Caco-2 (cell line): ENCODE results near the gene LRRC41. TPM values are rescaled to one million over a fixed set of nuclear protein-coding genes. Genes with fewer than 3 reads are reported as not detected.

Experiments
- BruUV-seq: library from RNA; stranded (reverse); fragments of 400-500 nt; replicated peaks from 2 replicates; lab custom pipeline; 2021; lab: Mats Ljungman, UMichigan
- CTCF ChIA-PET: fragments of 300-600 bp; sonication (Branson Sonifier 250); formaldehyde crosslinking; loops from one replicate; lab custom pipeline; 2022; ENCODE audit warnings: antibody characterized with exemption; lab: Charles Lee
- POLR2A ChIA-PET: fragments of 300-600 bp; sonication (Branson Sonifier 250); formaldehyde crosslinking; loops from one replicate; lab custom pipeline; 2022; ENCODE audit warnings: antibody characterized with exemption; lab: Charles Lee
- DNase-seq, 2 experiments: peaks; one replicate each; pipeline versions ENCODE4 v3.0.0 to v3.0.0-alpha.2; 2020 to 2022
- H3K27me3 ChIP-seq: replicated peaks from 2 replicates; pipeline ENCODE4 v1.6.0; 2011; ENCODE audit warnings: low read length; ENCODE audit not compliant: control insufficient read depth, insufficient read depth
- H3K36me3 ChIP-seq: 2 replicates; pipeline ENCODE4 v1.5.1; 2011; ENCODE audit warnings: low read length; ENCODE audit not compliant: control insufficient read depth, insufficient read depth
- H3K4me1 ChIP-seq: fragments of 250-450 bp; sonication (Bioruptor Pico); 2 replicates; pipeline ENCODE4 v1.5.1; 2020; ENCODE audit warnings: mild to moderate bottlenecking
- H3K4me3 ChIP-seq: 2 replicates; pipeline ENCODE4 v1.5.1; 2011; ENCODE audit warnings: low read depth, mild to moderate bottlenecking, control low read depth, low read length
- H3K9me3 ChIP-seq: fragments of 250-450 bp; sonication (Bioruptor Pico); 2 replicates; pipeline ENCODE4 v1.5.1; 2020; ENCODE audit warnings: mild to moderate bottlenecking, moderate library complexity
- H3K27ac Mint-ChIP-seq: one replicate; pipeline ENCODE4 v1.8.0; 2022; ENCODE audit warnings: mixed read lengths; ENCODE audit not compliant: unreplicated experiment
- H3K27me3 Mint-ChIP-seq: one replicate; pipeline ENCODE4 v1.8.0; 2022; ENCODE audit warnings: mixed read lengths; ENCODE audit not compliant: insufficient read depth, unreplicated experiment
- H3K36me3 Mint-ChIP-seq: one replicate; pipeline ENCODE4 v1.8.0; 2022; ENCODE audit warnings: mild to moderate bottlenecking, mixed read lengths; ENCODE audit not compliant: insufficient read depth, unreplicated experiment
- H3K4me1 Mint-ChIP-seq: one replicate; pipeline ENCODE4 v1.8.0; 2022; ENCODE audit warnings: low read depth, mixed read lengths; ENCODE audit not compliant: unreplicated experiment
- H3K4me3 Mint-ChIP-seq: one replicate; pipeline ENCODE4 v1.8.0; 2022; ENCODE audit warnings: mild to moderate bottlenecking, moderate library complexity, mixed read lengths; ENCODE audit not compliant: unreplicated experiment
- H3K9me3 Mint-ChIP-seq: one replicate; pipeline ENCODE4 v1.8.0; 2022; ENCODE audit warnings: mixed read lengths; ENCODE audit not compliant: unreplicated experiment
- CTCF ChIP-seq, 2 experiments: fragments of 200-600 bp in 1 of 2; IDR thresholded peaks; 1 replicate in 1 of 2; 2 replicates in 1 of 2; pipeline versions ENCODE4 v1.5.1 to v1.8.0; 2011 to 2022; ENCODE audit warnings: antibody characterized with exemption in 1 of 2, control low read depth in 1 of 2, inconsistent platforms in 1 of 2, low read depth in 1 of 2, low read length in 1 of 2, mild to moderate bottlenecking in 1 of 2, moderate library complexity in 1 of 2; ENCODE audit not compliant: insufficient read depth in 1 of 2, severe bottlenecking in 1 of 2, unreplicated experiment in 1 of 2
- intact Hi-C: fragments of 100-400 bp; cut with micrococcal nuclease; formaldehyde crosslinking; loops from one replicate; pipeline ENCODE4 v1.10.0; 2022; ENCODE audit not compliant: unreplicated experiment
- total RNA-seq: library from RNA; stranded (reverse); gene quantifications from 2 replicates; pipeline ENCODE4 v1.2.3, GENCODE V29; 2022

The LRRC41 gene
- total RNA-seq, 1 experiment from 2014 or later, result 41.7 TPM

GRCh38 chr1:46275030-46275337 lies 28.4 kb downstream of the LRRC41 start:
- no peaks in the 10 kb centered on the region for H3K27me3 Mint-ChIP-seq
- ChIA-PET CTCF (no interaction called here), POLR2A (interaction anchor here (0.7 kb wide), 1 partner anchor 8 kb away, joined by 6 read pairs; no protein-coding TSS in a partner anchor)
- Histone ChIP-seq H3K36me3 (0 out of 2 replicates have a peak, but pooled peaks cover 1% of the 10 kb centered on the region), H3K4me3 (no peak overlapping the region), H3K9me3 (no peaks in the 10 kb centered on the region), H3K4me1 (no peaks in the 10 kb centered on the region), H3K27me3 (no peaks in the 10 kb centered on the region)
- H3K9me3 Mint-ChIP-seq, result no peaks in the 10 kb centered on the region
- H3K4me3 Mint-ChIP-seq, result no peak overlapping the region
- H3K36me3 Mint-ChIP-seq, result peaks cover 85% of the 10 kb centered on the region
- H3K4me1 Mint-ChIP-seq, result no peaks in the 10 kb centered on the region
- H3K27ac Mint-ChIP-seq, result no peak overlapping the region
- intact Hi-C loops, result no loop called here
- DNase-seq, result no peak
- no TSS peak for BruUV-seq
- TF ChIP-seq CTCF (IDR thresholded peaks at IDR 0.05; ENCODE audit: insufficient read depth in 1 of 2, low read depth in 1 of 2, low read length in 1 of 2, severe bottlenecking in 1 of 2, unreplicated experiment in 1 of 2), result no peak

GRCh38 chr1:46274225-46275029 lies 29.0 kb downstream of the LRRC41 start:
- DNase-seq, result no peak
- Mint-ChIP-seq H3K4me1 (no peaks in the 10 kb centered on the region), H3K4me3 (no peak overlapping the region), H3K27me3 (no peaks in the 10 kb centered on the region), H3K36me3 (peaks cover 82% of the 10 kb centered on the region), H3K27ac (no peak overlapping the region), H3K9me3 (no peaks in the 10 kb centered on the region)
- CTCF ChIA-PET, result no interaction called here
- Histone ChIP-seq H3K4me1 (no peaks in the 10 kb centered on the region), H3K27me3 (no peaks in the 10 kb centered on the region), H3K9me3 (no peaks in the 10 kb centered on the region), H3K4me3 (no peak overlapping the region), H3K36me3 (0 out of 2 replicates have a peak, but pooled peaks cover 1% of the 10 kb centered on the region)
- no TSS peak for BruUV-seq
- no peak for TF ChIP-seq CTCF (IDR thresholded peaks at IDR 0.05; ENCODE audit: insufficient read depth in 1 of 2, low read depth in 1 of 2, low read length in 1 of 2, severe bottlenecking in 1 of 2, unreplicated experiment in 1 of 2)
- intact Hi-C loops, result no loop called here
- POLR2A ChIA-PET, result no interaction called here

- no peak for DNase-seq
- ChIA-PET CTCF (no interaction called here), POLR2A (no interaction called here)
- intact Hi-C loops, result no loop called here
- Mint-ChIP-seq H3K27ac (no peak overlapping the region), H3K9me3 (no peaks in the 10 kb centered on the region), H3K36me3 (peaks cover 65% of the 10 kb centered on the region), H3K4me1 (no peaks in the 10 kb centered on the region), H3K4me3 (no peak overlapping the region), H3K27me3 (no peaks in the 10 kb centered on the region)
- Histone ChIP-seq H3K9me3 (no peaks in the 10 kb centered on the region), H3K4me3 (no peak overlapping the region), H3K27me3 (no peaks in the 10 kb centered on the region), H3K4me1 (no peaks in the 10 kb centered on the region), H3K36me3 (0 out of 2 replicates have a peak, but pooled peaks cover 1% of the 10 kb centered on the region)
- BruUV-seq, result no TSS peak
- TF ChIP-seq CTCF (IDR thresholded peaks at IDR 0.05; ENCODE audit: insufficient read depth in 1 of 2, low read depth in 1 of 2, low read length in 1 of 2, severe bottlenecking in 1 of 2, unreplicated experiment in 1 of 2), result no peak
Observed at GRCh38 chr1:46268578-46268977, 34.8 kb downstream of the LRRC41 start.
